ENCODE results near the gene TMEM54.

Gene TMEM54

DNA sequence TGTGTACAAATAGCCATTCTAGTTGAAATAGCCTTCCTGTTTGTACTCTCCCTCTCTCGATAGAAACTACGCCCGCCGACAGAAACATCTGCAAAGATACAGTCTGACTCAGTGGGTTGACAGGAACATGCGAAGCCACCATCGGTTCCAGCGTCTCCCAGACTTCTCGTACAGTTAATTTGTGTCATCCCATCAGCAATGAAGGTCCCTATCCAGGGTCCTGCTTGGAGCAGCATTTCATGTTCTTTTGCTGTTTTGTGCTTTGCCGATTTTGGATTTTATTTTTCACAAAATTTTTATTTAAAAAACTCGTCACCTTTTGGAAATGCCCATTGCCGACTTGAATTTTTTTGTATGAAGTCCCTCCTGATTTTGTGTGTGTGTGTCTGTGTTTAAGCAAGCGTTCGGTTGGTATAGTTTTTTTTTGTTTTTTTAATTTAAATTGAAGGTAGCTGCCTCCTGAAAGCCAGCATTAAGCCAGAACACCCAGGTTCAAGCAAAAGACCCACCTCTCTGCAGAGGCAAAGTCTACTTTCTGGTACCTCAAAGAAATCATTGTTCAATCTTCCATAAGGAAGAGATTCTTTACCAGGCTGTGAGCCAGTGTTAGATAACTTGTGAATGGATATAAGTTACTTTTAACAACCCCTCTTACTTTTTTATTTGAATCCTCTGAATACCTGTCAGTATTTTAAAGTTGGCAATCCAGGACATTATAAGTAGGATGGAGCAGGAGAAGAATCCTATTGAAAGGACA lies 45.1 kb downstream of the TMEM54 start:
- H3K4me3 ChIP-seq (ENCODE audit: low read depth, low read length): no peak overlapping the region
- no peak for DNase-seq (ENCODE audit: low read depth)
- TF ChIP-seq CTCF (conservative IDR thresholded peaks at IDR 0.05; ENCODE audit: low read depth, low read length): no peak

- no peak overlapping the region for H3K4me3 ChIP-seq (ENCODE audit: low read depth, low read length)
- TF ChIP-seq CTCF (conservative IDR thresholded peaks at IDR 0.05; ENCODE audit: low read depth, low read length): no peak
- DNase-seq (ENCODE audit: low read depth): no peak
These were observed 52.7 kb downstream of the TMEM54 start for GRCh38 chr1:32848354-32849063.

All from choroid plexus epithelial cell (primary cell).